HG03039 (cell line): ENCODE data around the gene ZNF646.
"Not testable (repeated sequence)": the region's sequence is repeated elsewhere in the genome, so short reads cannot be mapped to it uniquely, and the experiment has no call there.

ENCODE experiments used
- ATAC-seq: cut with Tn5 transposase; IDR thresholded peaks from one replicate; pipeline ENCODE4 v1.9.1; 2021; ENCODE audit warnings: mild to moderate bottlenecking, moderate library complexity; ENCODE audit not compliant: unreplicated experiment

ZNF646 gene

DNA sequence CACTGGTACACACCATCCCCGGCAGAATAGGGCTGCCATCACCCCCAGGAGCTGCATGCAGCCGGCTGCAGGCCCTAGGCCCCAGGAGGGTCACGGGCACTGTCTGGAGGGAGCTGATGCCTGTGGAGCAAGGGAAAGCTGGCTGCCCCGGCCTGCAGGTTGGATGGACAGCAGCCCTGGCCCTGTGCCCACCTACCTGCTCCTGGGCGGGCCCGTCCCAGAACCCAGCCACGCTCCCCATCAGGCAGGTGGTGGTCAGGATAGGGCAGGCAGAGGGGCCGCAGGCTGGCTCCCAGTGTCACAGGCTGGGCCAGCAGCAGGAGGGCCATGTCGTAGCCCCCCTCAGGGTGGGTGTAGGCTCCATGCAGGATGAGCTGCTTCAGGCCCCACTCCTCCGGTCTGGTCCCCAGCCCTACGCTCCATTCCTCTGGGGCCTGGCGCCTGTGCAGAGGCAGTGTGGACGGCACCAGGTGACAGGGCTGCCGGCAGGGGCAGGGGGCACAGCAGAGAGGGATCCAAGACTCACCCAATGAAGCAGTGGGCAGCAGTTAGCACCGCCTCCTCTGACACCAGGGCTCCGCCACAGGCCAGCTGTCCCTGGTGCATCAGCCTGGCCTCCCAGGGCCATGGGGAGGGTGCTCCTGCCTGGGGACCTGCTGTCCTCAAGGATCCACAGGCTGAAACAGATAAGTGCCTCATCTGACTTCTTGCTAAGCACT lies 10.5 kb downstream of the ZNF646 start:
- no peak for ATAC-seq

DNA sequence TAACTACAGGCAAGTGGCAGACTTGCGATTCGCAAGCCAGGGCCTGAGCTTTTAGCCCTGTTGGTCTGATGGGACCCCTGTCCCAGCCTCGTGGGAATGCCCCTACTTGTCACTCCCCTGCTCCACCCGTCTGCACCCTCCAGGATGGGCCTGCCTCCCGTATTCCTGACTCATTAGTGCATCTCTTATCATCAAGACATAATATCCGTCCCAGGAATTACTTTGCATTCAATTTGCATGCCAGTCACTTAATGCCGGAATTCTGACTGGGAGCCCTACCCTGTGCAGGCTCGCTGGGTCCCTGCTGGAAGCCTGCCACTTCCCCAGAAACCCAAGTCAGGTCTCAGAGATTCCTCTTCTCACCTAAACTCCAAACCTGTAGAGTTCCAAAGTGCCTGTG lies 11.2 kb downstream of the ZNF646 start:
- ATAC-seq, result no peak

DNA sequence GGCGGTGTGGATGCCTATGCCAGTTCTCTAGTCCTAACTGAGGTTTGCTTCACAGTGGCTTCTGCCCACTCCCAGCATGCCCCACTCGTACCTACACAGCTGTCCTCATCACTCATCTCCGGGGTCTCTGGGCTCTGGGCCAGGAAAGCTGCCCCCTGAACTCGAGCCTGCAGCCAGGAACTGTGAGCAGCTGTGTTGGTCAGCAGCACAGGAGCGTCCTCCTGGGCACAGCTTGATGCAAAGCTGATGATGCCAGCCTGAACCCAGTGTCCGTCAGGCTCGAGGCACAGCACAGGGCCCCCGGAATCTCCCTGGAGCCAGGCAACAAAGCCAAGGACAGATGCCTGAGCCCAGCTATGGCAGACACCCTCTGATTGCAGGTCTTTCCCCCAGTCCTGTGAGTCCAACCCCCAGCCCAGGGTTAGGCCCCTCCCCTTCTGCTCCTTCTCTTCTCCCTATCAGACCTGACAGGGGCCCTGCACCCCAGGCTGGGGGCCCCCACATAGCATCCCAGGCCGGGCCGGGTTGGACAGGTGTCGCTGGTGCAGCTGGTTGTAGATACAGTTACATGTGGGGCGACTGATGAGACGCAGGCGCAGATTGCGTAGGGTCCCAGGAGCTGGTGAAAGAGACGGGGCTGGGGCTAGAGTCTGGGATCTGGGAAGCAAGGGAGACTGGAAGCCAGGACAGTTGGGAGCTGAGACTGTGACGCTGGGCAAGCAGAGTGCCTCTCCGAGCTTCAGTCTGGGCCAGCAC lies 11.8 kb downstream of the ZNF646 start:
- no peak for ATAC-seq

DNA sequence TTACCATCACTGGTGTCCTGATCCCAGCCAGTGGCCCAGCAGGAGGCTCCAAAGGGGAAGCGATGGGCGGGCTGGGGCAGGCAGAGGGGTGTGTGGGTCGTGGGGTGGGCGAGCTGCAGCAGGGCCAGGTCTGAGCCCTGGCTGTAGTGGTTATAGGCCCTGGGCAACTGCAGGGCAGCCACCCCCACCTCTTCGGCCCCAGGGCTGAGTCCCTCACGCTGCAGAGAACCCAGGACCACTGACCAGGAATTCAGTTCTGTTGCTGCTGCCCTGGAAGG lies 12.3 kb downstream of the ZNF646 start:
- ATAC-seq, result no peak

DNA sequence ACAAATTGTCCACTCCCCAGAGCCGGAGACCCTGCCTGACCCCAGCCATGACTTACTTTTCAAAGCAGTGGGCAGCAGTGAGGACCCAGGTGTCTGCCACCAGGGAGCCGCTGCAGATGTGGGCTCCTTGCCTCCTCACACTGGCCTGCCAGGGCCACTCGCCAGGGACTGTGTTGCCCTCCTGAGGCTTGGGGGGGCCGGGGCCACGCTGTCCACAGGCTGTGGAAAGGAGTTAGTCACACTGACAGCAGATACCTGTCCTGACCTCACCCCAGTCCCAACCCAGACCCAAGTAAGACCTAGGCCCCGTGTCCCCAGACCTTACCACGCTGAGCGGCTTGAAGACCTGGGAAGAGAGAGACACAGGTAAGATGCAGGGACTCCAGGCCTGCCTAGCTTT lies 13.3 kb downstream of the ZNF646 start:
- no peak for ATAC-seq

DNA sequence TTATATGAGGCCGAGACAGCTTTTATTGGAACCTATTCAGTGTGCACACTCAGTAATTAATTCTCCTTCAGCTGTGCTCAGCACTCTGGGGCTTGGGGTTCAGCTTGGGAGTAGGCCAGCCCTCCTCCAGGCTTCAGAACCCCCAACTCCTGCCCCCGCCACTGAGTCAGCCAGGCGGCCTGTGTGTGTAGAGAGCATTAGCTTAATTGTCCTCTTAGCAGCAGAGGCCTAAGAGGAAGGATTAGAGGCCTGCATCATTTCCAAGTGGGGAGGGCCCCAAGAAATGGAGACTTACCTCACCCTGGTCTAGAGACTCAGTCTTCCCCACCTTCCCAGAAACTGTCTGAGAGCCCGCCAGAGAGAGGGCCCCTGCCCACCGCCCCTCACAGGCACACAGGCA lies 13.7 kb downstream of the ZNF646 start:
- ATAC-seq, result no peak

DNA sequence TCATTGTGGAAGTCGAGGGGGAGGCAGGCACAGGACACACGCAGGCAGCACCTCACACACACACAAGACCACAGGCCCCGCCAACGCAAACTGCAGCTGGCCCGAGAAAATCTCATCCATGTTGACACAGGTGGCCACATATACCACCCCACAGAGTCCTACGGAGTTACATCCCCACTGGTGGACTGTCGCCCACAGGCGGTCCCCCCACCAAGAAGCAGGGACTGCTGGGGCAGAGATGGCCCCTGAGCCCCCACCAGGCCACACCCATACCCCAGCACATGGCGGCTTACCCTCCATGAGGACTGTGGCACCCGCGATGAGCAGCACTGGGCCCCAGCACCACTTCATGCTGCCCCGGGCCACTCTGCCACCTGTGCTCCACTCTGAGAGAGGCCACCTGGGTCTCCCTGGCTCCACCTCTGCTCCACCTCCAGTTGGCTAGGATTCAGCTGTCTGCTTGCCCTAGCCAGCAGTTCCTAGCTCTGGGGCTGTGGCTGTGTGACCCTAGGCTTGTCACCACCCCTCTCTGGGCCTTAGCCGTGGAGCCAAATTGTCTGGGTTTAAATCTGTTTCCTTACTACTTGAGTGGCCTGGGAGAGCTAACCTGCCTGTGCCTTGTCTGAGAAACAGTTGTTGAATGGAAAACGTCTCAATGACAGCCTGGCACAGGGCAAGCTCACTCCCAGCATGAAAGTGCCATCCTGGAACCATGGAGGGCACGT lies 14.4 kb downstream of the ZNF646 start, which contains the start of gene PRSS53:
Gene PRSS53 (minus strand): TSS at position 485 of the 725 bp plus-strand sequence. CDS start 134 bp downstream, at position 351.
- no peak for ATAC-seq

- no peak for ATAC-seq
Measured at GRCh38 chr16:31089199-31089598, 15.0 kb downstream of the ZNF646 start.

- no peak for ATAC-seq
Measured at GRCh38 chr16:31090540-31090939, 16.3 kb downstream of the ZNF646 start.

GRCh38 chr16:31092330-31092729 lies 18.1 kb downstream of the ZNF646 start:
- ATAC-seq, result no peak

GRCh38 chr16:31093132-31093703 lies 19.0 kb downstream of the ZNF646 start:
- ATAC-seq, result no peak

DNA sequence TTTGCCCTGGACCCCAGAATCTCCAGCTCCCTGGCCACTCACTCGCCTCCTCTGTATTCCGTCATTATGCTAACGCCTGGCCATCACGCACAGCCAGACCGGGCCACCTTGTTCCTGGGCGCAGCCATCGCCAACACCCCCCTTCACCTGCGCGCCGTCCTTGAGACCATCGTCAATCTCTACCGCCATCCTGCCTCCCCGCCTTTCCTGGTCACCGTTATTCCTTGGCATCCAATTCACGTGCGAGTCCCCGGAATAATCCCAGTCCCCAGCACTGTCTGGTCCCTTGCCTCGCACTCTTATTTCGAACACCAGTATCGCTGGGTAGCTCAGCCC lies 19.8 kb downstream of the ZNF646 start:
- ATAC-seq, result no peak

GRCh38 chr16:31094424-31095120 lies 20.4 kb downstream of the ZNF646 start, which contains the start of gene VKORC1:
VKORC1 (minus strand) TSS chr16:31094797; CDS start chr16:31094729, 68 bp downstream.
- ATAC-seq, result peak; percentile 70

DNA sequence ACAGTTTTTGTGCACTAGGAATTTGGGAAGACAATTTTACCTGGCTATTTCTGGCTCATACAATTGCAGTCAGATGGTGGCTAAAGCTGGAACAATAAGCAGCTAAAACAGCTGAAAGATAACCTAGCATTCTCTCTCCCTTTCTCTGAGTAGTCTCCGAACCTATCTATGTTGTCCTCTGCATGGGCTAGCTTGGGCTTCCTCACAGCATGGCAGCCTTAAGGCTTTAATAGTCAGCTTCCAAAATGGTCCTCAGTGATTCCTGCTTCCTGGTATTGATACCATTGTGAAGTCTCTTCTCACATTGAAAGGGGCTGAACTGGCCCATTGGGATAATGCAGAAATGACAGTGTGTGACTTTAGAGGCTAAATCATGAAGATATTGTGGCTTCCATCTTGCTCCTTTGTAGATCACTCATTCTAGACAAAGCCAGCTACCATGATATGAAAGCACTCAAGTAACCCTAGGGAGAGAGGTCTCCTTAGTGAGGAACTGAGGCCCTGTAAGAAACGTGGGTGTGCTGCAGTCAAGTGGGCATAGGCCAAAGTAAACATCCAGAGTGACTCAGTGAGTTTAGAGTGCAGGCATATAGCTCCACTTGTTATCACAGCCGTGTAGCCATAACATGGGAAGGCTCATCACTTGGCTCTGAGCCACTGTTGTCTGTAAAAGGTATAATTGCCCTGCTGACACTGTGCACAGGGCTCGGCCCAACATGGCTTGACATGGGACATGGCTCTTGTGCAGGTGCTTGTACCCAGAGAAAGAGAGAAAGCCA lies 25.8 kb downstream of the ZNF646 start:
- no peak for ATAC-seq

GRCh38 chr16:31100876-31101641 lies 26.8 kb downstream of the ZNF646 start:
- ATAC-seq, result not testable (repeated sequence)

DNA sequence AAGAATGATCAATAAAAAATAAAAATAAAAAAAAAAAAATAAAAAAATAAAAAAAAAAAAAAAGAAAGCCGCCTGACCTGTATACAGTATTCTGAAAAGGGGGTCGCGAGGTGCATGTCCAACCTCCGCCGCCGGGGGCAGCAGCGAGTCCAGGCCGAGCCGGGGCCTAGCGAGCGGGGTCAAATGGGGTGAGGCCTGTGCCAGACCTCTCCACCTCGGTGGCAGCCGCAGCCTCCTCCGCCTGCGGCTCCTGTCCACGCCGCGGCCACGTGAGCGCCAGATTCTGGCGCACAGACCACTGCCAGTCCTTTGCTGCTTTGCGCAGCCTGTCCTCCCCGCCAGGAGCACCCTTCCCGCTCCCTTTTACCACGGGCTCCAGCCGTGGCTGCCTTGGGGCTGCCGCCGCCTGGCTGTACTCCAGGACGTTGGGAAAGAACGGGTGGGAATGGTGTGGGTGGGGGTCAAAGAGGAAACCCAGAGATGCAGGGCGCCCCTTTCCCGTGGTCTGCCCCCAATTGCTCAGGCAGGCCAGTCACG lies 31.5 kb downstream of the ZNF646 start:
- no peak for ATAC-seq

- no peak for ATAC-seq
Measured at GRCh38 chr16:31106509-31107464, 32.6 kb downstream of the ZNF646 start.

DNA sequence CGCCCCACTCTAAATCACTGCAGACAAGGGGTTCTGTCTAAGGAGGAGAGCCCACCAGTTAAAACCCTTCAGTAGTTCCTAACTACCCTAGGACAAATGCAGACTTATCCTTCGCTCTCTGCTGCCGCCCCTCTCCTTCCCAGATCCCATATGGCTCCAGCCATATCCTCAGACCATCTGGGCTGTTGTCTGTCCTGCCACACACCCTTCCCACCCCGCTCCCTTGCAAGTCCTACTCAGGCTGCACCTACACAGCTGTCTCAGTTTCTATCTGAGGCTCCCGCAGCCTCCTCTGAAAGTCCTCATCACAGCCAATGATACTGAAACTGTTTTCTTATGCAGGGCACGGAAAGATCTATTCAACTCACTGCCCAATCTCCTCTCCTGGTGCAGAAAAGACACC lies 33.2 kb downstream of the ZNF646 start:
- ATAC-seq, result no peak
